Skin epidermis (tissue), 12 donors: ENCODE data around the gene HLA-DRA.
"Not testable (repeated sequence)": the region's sequence is repeated elsewhere in the genome, so short reads cannot be mapped to it uniquely, and the experiment has no call there.

Source experiments
- H3K27ac ChIP-seq, 21 experiments: fragments of 200-600 bp; sonication (generic) in 11 of 21; one replicate each; pipeline ENCODE4 v1.5.0; 2020; ENCODE audit warnings: mild to moderate bottlenecking in 3 of 21, inconsistent platforms in 2 of 21, moderate library complexity in 2 of 21
- H3K4me3 ChIP-seq, 7 experiments: fragments of 200-600 bp; sonication (generic) in 2 of 7; one replicate each; pipeline ENCODE4 v1.5.0; 2020; ENCODE audit warnings: inconsistent platforms in 2 of 7, mild to moderate bottlenecking in 2 of 7, moderate library complexity in 1 of 7

HLA-DRA gene

DNA sequence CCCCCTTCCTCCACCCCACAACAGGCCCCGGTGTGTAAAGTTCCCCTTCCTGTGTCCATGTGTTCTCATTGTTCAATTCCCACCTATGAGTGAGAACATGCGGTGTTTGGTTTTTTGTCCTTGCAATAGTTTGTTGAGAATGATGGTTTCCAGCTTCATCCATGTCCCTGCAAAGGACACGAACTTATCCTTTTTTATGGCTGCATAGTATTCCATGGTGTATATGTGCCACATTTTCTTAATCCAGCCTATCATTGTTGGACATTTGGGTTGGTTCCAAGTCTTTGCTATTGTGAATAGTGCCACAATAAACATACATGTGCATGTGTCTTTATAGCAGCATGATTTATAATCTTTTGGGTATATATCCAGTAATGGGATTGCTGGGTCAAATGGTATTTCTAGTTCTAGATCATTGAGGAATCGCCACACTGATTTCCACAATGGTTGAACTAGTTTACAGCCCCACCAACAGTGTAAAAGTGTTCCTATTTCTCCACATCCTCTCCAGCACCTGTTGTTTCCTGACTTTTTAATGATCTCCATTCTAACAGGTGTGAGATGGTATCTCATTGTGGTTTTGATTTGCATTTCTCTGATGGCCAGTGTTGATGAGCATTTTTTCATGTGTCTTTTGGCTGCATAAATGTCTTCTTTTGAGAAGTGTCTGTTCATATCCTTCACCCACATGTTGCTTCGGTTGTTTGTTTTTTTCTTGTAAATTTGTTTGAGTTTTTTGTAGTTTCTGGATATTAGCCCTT, 28.2 kb downstream of the HLA-DRA start:
- H3K27ac ChIP-seq, H3K4me3 ChIP-seq: not testable (repeated sequence)

DNA sequence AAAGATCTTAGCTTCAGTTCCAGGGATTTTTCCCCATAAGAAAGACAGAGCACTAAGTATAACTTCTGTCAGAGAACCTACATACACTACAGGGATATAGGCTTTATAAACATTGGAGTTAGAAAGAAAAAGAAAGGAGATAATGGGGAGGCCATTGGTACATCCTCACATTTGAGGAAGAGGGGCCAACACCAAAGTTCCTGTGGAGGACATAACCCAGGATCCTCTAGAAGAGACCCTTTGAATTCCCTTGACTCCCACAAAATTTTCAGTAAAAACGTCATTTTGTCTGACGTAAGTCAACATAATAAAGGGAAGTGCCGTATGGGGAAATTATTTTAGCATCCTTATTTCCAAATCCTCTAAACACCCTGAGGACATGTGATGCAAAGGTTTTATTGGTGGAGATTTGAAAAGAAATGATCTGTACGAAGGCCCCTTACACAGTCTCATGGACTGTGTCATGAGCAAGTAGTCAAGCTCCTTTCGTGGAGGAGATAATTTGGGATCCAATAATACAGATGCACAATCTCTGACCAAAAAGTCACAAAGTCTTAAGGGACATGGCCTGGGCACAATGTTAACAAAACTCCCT, 33.2 kb downstream of the HLA-DRA start:
- H3K27ac ChIP-seq = peak overlapping the region in 4 of 21 experiments; percentile 15 to 59 (median 51)

GRCh38 chr6:32473376-32474348, 34.0 kb downstream of the HLA-DRA start:
- H3K4me3 ChIP-seq = not testable (repeated sequence)
- H3K27ac ChIP-seq = peak overlapping the region in 13 of 21 experiments; percentile 3 to 73 (median 52)

More for the DNA sequence above, 33.2 kb downstream of the HLA-DRA start:
- no peak overlapping the region for H3K4me3 ChIP-seq

- no peak overlapping the region for H3K4me3 ChIP-seq
- H3K27ac ChIP-seq = no peak overlapping the region
Measured at GRCh38 chr6:32475392-32476206, 35.9 kb downstream of the HLA-DRA start.

DNA sequence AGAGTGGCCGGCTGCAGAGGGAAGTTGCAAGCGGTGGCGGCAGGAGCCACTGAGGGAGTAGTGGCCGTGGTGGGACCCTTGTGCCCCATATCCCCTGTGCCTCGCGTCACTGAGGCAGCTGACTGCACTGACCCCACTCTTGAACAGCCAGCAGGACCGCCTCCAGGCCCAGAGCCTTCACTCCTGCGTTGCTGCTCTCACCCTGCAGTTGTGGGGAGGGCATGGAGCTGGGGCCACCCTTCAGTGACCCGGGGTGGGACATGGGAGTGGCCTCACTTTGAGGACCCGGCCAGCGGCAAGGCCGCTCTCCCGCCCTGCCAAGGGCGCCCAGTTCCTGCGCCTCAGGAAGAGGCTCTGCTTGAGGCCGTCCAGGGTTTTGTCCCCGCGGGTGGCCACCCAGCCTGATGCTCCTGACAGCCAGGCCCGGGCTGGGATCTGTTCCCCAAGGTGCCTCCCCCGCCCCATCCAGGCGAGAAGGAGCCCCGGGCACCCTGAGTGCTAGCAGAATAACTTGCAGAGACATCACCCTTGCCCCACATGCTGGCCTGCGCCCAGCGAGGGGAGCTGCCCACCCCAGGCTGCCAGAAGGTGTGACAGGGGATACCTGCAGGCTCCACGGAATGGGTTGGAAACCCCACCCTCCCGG, 44.4 kb downstream of the HLA-DRA start:
- Histone ChIP-seq H3K27ac (no peak overlapping the region), H3K4me3 (no peak overlapping the region)

GRCh38 chr6:32484614-32484998, 44.9 kb downstream of the HLA-DRA start:
- H3K4me3 ChIP-seq = no peak overlapping the region
- H3K27ac ChIP-seq = no peak overlapping the region

GRCh38 chr6:32488083-32488482, 48.4 kb downstream of the HLA-DRA start:
- Histone ChIP-seq H3K27ac (no peak overlapping the region), H3K4me3 (no peak overlapping the region)

DNA sequence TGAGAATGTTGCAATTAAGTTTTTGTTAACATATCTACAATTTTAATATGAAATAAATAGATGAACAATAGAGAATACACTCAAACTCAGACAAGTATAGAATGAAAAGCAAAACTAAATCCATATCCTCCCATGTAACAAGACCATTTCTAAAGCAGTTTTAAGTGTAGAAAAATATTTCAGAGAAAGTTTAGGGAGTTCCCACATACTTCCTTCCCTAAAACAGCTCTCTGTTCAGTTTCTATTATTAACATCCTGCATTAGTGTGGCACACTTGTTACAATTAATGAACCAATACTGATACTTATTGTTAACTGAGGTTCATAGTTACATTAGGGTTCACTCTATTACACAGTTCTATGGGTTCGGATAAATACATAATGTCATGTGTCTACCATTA, 52.0 kb downstream of the HLA-DRA start:
- H3K4me3 ChIP-seq = no peak overlapping the region
- H3K27ac ChIP-seq = no peak overlapping the region

DNA sequence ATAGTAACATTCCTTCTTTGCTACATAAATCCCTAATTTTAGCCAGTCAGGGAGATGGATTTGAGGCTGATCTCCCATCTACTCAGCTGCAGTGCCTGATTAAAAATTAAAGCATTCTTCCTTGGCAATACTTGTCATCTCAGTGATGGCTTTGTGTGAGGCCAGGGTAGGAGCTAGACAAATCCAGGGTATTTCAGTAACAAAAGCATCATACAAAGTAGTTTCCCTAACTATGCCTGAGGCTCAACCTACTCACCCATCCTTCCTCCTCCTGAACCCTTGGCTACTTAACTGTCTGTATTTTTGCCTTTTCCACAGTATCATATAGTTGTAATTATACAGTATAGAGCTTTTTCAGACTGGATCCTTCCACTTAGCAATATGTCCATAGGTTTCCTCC, 52.7 kb downstream of the HLA-DRA start:
- no peak overlapping the region for H3K4me3 ChIP-seq

More for the DNA sequence above, 52.7 kb downstream of the HLA-DRA start:
- no peak overlapping the region for H3K27ac ChIP-seq
